SU-DHL-6 (cell line): ENCODE data around the gene RMP24.

Experiments
- CTCF ChIP-seq: fragments of 200-600 bp; sonication (generic); IDR thresholded peaks from one replicate; pipeline ENCODE4 v1.5.1; 2017; ENCODE audit warnings: antibody characterized with exemption, mild to moderate bottlenecking, low read length, moderate library complexity; ENCODE audit not compliant: insufficient read depth, poor library complexity, severe bottlenecking
- EZH2phosphoT487 ChIP-seq: fragments of 200-600 bp; sonication (generic), shearing (Covaris generic); conservative IDR thresholded peaks from 2 replicates; pipeline ENCODE4 v1.6.1; 2018; ENCODE audit warnings: mild to moderate bottlenecking, antibody characterized with exemption, low read length, moderate library complexity, mixed read lengths

DNA sequence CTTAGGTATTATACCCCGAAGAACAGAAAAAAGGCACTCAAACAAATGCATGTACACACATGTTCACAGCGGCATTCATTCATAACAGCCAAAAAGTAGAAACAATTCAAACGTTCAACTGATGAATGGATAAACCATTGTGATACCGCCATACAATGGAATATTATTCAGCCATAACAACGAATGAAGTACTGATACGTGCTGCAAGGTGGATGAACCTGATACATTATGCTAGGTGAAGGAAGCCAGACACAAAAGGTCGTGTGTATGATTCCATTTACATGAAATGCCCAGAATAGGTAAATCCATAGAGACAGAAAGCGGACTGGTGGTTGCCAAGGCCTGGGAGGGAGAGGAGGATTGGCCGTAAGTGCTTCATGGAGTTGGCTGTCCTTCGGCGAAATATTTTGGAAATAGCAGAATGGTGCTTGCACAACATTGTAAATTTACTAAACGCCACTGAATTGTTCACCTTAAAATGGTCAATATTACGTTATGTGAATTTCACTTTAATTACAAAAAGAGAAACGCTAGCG, 750 bp upstream of the RMP24 start:
- TF ChIP-seq CTCF (no peak), EZH2phosphoT487 (no peak)
